NCI-H2196 (cell line): ENCODE data around the gene CEP164.
A peak's percentile ranks its signal among the peaks of the same experiment; 100 is the strongest.

Experiments
- DNase-seq: peaks from one replicate; lab custom pipeline; 2025; ENCODE audit not compliant: unreplicated experiment; lab: John Stamatoyannopoulos, UW

CEP164 gene

GRCh38 chr11:117417856-117418255, 90.2 kb downstream of the CEP164 start:
- DNase-seq = no peak

DNA sequence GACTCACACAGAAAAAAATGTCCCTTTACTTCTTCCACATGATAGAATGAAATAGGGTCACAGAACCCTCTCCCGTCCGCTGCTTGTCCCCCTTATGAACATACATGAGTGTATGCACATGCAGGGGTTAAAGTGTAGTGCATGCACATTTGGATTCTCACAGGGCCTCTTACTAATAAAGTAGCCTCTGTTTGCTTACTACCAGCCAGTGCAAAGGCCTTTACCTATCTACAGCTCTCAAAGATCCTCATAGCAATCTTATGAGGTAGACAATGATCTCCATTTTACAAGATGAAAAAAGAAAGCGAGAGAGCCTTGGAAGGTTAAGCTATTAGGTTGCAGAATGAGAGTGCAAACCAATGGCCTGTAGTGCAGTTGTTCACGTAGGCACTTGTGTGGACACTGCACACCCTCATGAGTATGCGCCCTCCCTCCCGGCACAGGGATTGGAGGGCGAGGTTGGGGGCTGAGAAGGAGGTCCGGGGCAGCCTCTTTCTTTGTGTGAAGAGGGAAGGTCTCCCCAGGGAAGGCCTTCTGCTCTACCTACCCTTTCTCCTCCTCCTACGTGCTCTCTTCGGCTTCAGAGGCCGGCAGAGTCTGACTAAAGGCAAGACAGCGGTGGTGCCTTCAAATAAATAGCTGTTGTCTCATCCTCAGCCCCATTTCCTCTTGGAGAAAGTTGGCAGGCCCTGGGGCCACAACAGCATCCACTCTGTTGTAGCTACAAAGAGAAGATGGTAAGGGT, 91.3 kb downstream of the CEP164 start:
- no peak for DNase-seq

GRCh38 chr11:117419482-117420142, 92.0 kb downstream of the CEP164 start:
- DNase-seq = no peak

DNA sequence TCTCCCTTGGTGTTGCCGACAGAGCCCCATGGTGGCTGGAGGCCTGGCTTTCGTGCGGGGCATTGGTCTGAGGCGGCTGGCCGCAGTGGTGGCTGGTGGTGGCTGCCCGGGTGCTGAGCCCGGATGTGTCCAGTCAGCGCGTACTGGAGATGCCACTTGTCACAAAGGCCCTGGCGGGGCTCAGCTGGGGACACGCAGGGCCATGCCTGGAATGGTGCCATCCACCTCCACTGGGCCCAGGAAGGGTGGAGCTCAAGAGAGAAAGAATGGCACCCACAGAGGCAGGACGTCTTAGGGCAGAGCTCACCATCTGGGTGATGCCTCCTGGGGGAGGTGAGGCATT, 92.5 kb downstream of the CEP164 start:
- DNase-seq = no peak

DNA sequence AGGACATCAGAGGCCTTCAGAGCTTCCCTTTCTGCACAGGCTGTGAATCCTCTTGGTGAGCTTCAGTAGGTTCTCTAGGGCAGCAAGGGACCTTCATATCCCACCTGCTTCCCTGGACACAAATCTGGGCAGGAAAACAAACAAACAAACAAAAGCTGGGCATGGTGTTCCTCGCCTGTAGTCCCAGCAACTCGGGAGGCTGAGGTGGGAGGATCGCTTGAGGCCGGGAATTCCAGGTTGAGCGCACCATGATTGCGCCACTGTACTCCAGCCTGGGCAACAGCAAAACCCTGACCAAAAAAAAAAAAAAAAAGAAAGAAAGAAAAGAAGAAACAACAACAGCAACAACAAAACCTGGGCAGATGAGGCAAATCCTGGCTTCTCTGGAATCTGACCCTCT, 92.9 kb downstream of the CEP164 start:
- DNase-seq = no peak

- DNase-seq = no peak
Observed at GRCh38 chr11:117421041-117421440, 93.4 kb downstream of the CEP164 start.

GRCh38 chr11:117421476-117421875, 93.8 kb downstream of the CEP164 start:
- no peak for DNase-seq

GRCh38 chr11:117423046-117423575, 95.5 kb downstream of the CEP164 start:
- DNase-seq = no peak

- no peak for DNase-seq
Observed at GRCh38 chr11:117424781-117425180, 97.1 kb downstream of the CEP164 start.

- no peak for DNase-seq
Observed at GRCh38 chr11:117425679-117426296, 98.1 kb downstream of the CEP164 start.

DNA sequence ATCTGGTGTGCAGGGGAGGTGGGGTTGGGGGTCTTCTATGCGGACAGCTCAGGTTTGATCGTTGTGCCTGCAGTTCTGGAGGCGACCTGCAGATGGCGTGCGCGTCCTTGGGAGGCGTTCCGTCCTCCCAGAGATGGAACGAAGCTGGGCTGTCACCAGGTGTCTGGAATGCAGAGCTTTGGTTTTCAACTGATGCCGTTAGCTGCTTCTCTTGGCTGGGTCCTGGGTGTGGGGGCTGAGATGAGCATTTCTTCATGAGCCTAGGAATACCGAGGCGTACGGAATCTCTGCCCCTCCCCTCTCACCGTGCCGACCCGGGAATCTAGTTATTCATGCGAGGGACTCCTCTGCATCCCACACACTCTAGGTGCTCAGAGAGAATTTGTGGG, 98.6 kb downstream of the CEP164 start:
- peak; percentile 82 for DNase-seq

DNA sequence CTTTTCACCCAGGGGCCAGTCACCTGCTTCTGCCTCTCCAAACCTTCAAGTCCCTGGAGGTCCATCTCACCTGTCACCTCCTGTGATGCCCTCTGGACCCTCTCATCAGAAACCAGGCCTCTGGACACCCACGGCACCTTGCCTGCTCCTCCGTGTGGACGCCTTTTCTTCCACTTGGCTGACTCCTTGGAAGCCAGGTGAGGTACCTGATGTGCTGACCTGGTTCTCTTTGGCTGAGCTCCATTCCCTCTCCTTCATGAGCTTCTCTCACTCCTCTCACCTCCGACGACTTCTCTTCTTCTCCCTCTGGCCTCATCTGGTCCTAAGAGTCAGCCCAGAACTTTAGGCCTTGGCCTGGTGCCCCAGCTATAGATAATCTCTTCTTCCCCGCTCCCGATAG, 99.3 kb downstream of the CEP164 start:
- no peak for DNase-seq

GRCh38 chr11:117427356-117427874, 99.8 kb downstream of the CEP164 start:
- no peak for DNase-seq

- no peak for DNase-seq
Observed at GRCh38 chr11:117428186-117428855, 100.7 kb downstream of the CEP164 start.

GRCh38 chr11:117428856-117429229, 101.2 kb downstream of the CEP164 start:
- no peak for DNase-seq

DNA sequence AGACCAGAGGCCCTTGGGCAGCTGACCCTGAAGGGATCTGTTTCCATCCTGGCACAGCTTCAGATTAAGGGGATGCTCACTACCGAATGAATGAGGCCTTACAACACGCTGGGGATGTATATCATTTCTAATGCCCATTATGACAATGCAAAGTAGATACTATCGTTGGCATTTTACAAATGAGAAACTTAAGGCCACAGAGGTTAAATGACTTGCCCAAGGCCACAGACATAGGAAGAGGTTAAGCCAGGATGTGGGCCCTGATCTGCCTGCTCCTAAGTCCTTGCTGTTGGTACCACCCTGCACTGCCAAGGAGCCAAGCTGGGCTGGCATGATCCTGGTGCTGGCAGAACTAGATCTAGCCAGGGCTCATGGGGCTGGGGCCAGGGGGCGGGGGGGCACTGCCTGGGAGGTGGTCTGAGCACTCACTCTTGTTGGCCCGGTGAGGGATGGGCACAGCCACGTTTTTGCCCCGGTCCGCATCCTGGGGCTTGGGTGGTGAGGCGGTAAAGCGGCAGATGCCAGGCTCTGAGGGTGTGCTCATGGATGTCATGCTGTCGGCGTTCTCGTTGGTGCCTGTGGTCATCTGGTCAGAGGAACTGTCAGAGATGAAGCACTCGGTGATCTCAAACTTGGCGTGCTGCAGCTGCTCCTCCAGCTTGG, 102.8 kb downstream of the CEP164 start:
- DNase-seq = no peak

GRCh38 chr11:117431436-117431835, 103.8 kb downstream of the CEP164 start:
- no peak for DNase-seq

- DNase-seq = no peak
Observed at GRCh38 chr11:117433717-117434116, 106.1 kb downstream of the CEP164 start.

DNA sequence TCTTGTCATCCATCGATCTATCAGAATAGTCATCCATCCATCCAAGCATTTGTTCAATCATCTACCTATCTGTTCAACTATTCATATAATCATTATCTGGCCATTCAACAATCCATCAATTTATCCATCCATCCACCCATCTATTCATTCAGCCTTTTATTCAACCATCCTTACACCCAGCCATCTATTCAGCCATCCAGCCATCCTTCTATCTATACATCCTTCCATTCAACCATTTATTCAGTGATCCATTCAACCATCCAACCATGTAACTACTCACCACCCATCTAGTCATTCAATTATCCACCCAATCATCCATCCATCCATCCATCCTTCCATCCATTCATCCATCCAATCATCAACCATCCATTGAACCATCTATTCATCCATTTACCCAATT, 106.8 kb downstream of the CEP164 start:
- no peak for DNase-seq

- no peak for DNase-seq
Observed at GRCh38 chr11:117435326-117435725, 107.7 kb downstream of the CEP164 start.
